ENCODE data around the gene ZSWIM4. TPM values are rescaled to one million over a fixed set of nuclear protein-coding genes. Genes with fewer than 3 reads are reported as not detected.

ZSWIM4 gene
- total RNA-seq, 1 experiment from 2014 or later = 9.8 TPM

- peak overlapping the region; percentile 65 for H3K4me3 ChIP-seq (ENCODE audit: low read depth, low read length, poor library complexity, severe bottlenecking)
- CTCF ChIA-PET = interaction anchor here (0.6 kb wide), 1 partner anchor 166 kb away, joined by 3 read pairs; no protein-coding TSS in a partner anchor
- POLR2A ChIA-PET (ENCODE audit: low non-redundant PET) = interaction anchor here (1.0 kb wide), 1 partner anchor 37 kb away, joined by 3 read pairs; no protein-coding TSS in a partner anchor
- H3K27me3 ChIP-seq (replicated peaks; ENCODE audit: insufficient read depth, low read depth, low read length, poor library complexity) = no peaks in the 10 kb centered on the region
- TF ChIP-seq EZH2 (IDR thresholded peaks at IDR 0.05; ENCODE audit: borderline replicate concordance, low read depth, low read length, poor library complexity, severe bottlenecking) = no peak
- TF ChIP-seq, protein P1, sequence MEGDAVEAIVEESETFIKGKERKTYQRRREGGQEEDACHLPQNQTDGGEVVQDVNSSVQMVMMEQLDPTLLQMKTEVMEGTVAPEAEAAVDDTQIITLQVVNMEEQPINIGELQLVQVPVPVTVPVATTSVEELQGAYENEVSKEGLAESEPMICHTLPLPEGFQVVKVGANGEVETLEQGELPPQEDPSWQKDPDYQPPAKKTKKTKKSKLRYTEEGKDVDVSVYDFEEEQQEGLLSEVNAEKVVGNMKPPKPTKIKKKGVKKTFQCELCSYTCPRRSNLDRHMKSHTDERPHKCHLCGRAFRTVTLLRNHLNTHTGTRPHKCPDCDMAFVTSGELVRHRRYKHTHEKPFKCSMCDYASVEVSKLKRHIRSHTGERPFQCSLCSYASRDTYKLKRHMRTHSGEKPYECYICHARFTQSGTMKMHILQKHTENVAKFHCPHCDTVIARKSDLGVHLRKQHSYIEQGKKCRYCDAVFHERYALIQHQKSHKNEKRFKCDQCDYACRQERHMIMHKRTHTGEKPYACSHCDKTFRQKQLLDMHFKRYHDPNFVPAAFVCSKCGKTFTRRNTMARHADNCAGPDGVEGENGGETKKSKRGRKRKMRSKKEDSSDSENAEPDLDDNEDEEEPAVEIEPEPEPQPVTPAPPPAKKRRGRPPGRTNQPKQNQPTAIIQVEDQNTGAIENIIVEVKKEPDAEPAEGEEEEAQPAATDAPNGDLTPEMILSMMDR (conservative IDR thresholded peaks at IDR 0.05; ENCODE audit: low read depth, low read length) = no peak
- BruUV-seq (replicated peaks) = no TSS peak
- peak overlapping the region; percentile 77 for H3K27ac ChIP-seq (ENCODE audit: low read depth, low read length, poor library complexity, severe bottlenecking)
- intact Hi-C loops (cut with micrococcal nuclease; ENCODE audit: unreplicated experiment) = no loop called here
- DNase-seq (ENCODE audit: low spot score) = no peak
- H3K4me1 ChIP-seq (ENCODE audit: insufficient read depth, low read length, poor library complexity, severe bottlenecking) = peaks cover 11% of the 10 kb centered on the region
- no peaks in the 10 kb centered on the region for H3K36me3 ChIP-seq (ENCODE audit: insufficient read depth, low read length, poor library complexity, severe bottlenecking)
- H3K9me3 ChIP-seq (ENCODE audit: low read depth, low read length, poor library complexity, severe bottlenecking) = no peaks in the 10 kb centered on the region
These were observed 505 bp downstream of the ZSWIM4 start for GRCh38 chr19:13795595-13796300.

- Histone ChIP-seq H3K27me3 (replicated peaks; ENCODE audit: insufficient read depth, low read depth, low read length, poor library complexity) (no peaks in the 10 kb centered on the region), H3K36me3 (ENCODE audit: insufficient read depth, low read length, poor library complexity, severe bottlenecking) (no peaks in the 10 kb centered on the region), H3K4me1 (ENCODE audit: insufficient read depth, low read length, poor library complexity, severe bottlenecking) (peaks cover 11% of the 10 kb centered on the region), H3K27ac (ENCODE audit: low read depth, low read length, poor library complexity, severe bottlenecking) (peak overlapping the region; percentile 77), H3K4me3 (ENCODE audit: low read depth, low read length, poor library complexity, severe bottlenecking) (peak overlapping the region; percentile 65), H3K9me3 (ENCODE audit: low read depth, low read length, poor library complexity, severe bottlenecking) (no peaks in the 10 kb centered on the region)
- ChIA-PET CTCF (interaction anchor here (1.5 kb wide), 1 partner anchor 66 kb away, joined by 4 read pairs; no protein-coding TSS in a partner anchor), POLR2A (ENCODE audit: low non-redundant PET) (interaction anchor here (0.6 kb wide), 1 partner anchor 1495 kb away, joined by 5 read pairs; no protein-coding TSS in a partner anchor)
- BruUV-seq (replicated peaks) = no TSS peak
- DNase-seq (ENCODE audit: low spot score) = no peak
- TF ChIP-seq EZH2 (IDR thresholded peaks at IDR 0.05; ENCODE audit: borderline replicate concordance, low read depth, low read length, poor library complexity, severe bottlenecking) = no peak
- TF ChIP-seq, protein P1 (conservative IDR thresholded peaks at IDR 0.05; ENCODE audit: low read depth, low read length) = no peak
- intact Hi-C loops (cut with micrococcal nuclease; ENCODE audit: unreplicated experiment) = no loop called here
These were observed 1.2 kb downstream of the ZSWIM4 start for GRCh38 chr19:13796301-13797057.

DNA sequence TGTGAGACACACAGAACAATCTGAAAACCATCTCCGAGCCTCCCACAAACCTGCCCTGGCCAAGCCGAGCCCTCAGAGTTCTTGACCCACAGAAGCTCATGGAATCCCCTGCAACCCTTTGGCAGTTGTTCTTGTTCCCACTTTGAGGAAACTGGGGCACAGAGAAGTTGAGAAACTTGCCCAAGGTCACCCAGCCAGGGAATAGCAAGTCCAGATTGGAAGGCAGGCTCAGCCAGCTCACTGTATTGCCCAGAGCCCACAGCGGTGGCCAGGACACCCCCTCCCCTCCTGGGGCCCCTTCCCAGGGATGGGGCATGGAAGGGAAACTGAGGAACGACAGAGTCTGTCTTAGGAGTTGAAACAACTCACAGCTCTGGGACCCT, 1.8 kb downstream of the ZSWIM4 start:
- Histone ChIP-seq H3K4me3 (ENCODE audit: low read depth, low read length, poor library complexity, severe bottlenecking) (no peak overlapping the region), H3K36me3 (ENCODE audit: insufficient read depth, low read length, poor library complexity, severe bottlenecking) (no peaks in the 10 kb centered on the region), H3K4me1 (ENCODE audit: insufficient read depth, low read length, poor library complexity, severe bottlenecking) (peaks cover 11% of the 10 kb centered on the region), H3K9me3 (ENCODE audit: low read depth, low read length, poor library complexity, severe bottlenecking) (no peaks in the 10 kb centered on the region), H3K27ac (ENCODE audit: low read depth, low read length, poor library complexity, severe bottlenecking) (no peak overlapping the region), H3K27me3 (replicated peaks; ENCODE audit: insufficient read depth, low read depth, low read length, poor library complexity) (no peaks in the 10 kb centered on the region)
- no peak for DNase-seq (ENCODE audit: low spot score)
- TF ChIP-seq EZH2 (IDR thresholded peaks at IDR 0.05; ENCODE audit: borderline replicate concordance, low read depth, low read length, poor library complexity, severe bottlenecking) = no peak
- TF ChIP-seq, protein P1 (conservative IDR thresholded peaks at IDR 0.05; ENCODE audit: low read depth, low read length) = no peak
- ChIA-PET CTCF (interaction anchor here (1.5 kb wide), 1 partner anchor 65 kb away, joined by 4 read pairs; no protein-coding TSS in a partner anchor), POLR2A (ENCODE audit: low non-redundant PET) (no interaction called here)
- intact Hi-C loops (cut with micrococcal nuclease; ENCODE audit: unreplicated experiment) = no loop called here
- BruUV-seq (replicated peaks) = no TSS peak
